Neural crest cell (in vitro differentiated cells): ENCODE data around the gene MEF2A. TPM values are rescaled to one million over a fixed set of nuclear protein-coding genes. Genes with fewer than 3 reads are reported as not detected.

Source experiments
- DNase-seq: peaks from one replicate; pipeline ENCODE4 v3.0.0; 2021; ENCODE audit warnings: low read depth, mixed read lengths, low spot score
- H3K27ac Mint-ChIP-seq: one replicate; pipeline ENCODE4 v1.8.0; 2021; ENCODE audit warnings: mild to moderate bottlenecking, mixed read lengths; ENCODE audit not compliant: unreplicated experiment
- H3K27me3 Mint-ChIP-seq: 2 replicates; pipeline ENCODE4 v1.8.0; 2021; ENCODE audit warnings: low read depth, mild to moderate bottlenecking, mixed read lengths
- H3K36me3 Mint-ChIP-seq: 2 replicates; pipeline ENCODE4 v1.8.0; 2021; ENCODE audit warnings: low read depth, mild to moderate bottlenecking, mixed read lengths
- H3K4me1 Mint-ChIP-seq: 2 replicates; pipeline ENCODE4 v1.8.0; 2021; ENCODE audit warnings: mixed read lengths
- H3K4me3 Mint-ChIP-seq: one replicate; pipeline ENCODE4 v1.8.0; 2021; ENCODE audit warnings: mild to moderate bottlenecking, mixed read lengths
- H3K9me3 Mint-ChIP-seq: 2 replicates; pipeline ENCODE4 v1.8.0; 2021; ENCODE audit warnings: mixed read lengths
- CTCF ChIP-seq: fragments of 200-600 bp; sonication (generic); conservative IDR thresholded peaks from 2 replicates; pipeline ENCODE4 v1.5.0; 2021; ENCODE audit warnings: antibody characterized with exemption, mild to moderate bottlenecking
- total RNA-seq: library from RNA; stranded (reverse); gene quantifications from 2 replicates; pipeline ENCODE4 v1.2.1, GENCODE V29; 2021

The MEF2A gene
- total RNA-seq, 1 donor from 2014 or later, result 21.5 TPM

- Mint-ChIP-seq H3K4me1 (peaks cover 21% of the 10 kb centered on the region), H3K27ac (no peak overlapping the region), H3K4me3 (no peak overlapping the region)
These were observed 66.7 kb downstream of the MEF2A start for GRCh38 chr15:99632521-99632920.

GRCh38 chr15:99633655-99634054 is 67.9 kb downstream of the MEF2A start:
- Mint-ChIP-seq H3K27ac (no peak overlapping the region), H3K27me3 (no peaks in the 10 kb centered on the region), H3K36me3 (peaks cover 46% of the 10 kb centered on the region), H3K4me1 (peaks cover 14% of the 10 kb centered on the region), H3K9me3 (peaks cover 17% of the 10 kb centered on the region), H3K4me3 (no peak overlapping the region)
- no peak for DNase-seq
- TF ChIP-seq CTCF, result no peak

More at GRCh38 chr15:99632521-99632920, 66.7 kb downstream of the MEF2A start:
- peaks cover 17% of the 10 kb centered on the region for H3K9me3 Mint-ChIP-seq
- H3K36me3 Mint-ChIP-seq, result peaks cover 49% of the 10 kb centered on the region
- no peak for TF ChIP-seq CTCF
- no peak for DNase-seq
- no peaks in the 10 kb centered on the region for H3K27me3 Mint-ChIP-seq

- no peak overlapping the region for H3K27ac Mint-ChIP-seq
- no peak for TF ChIP-seq CTCF
- DNase-seq, result no peak
- H3K4me1 Mint-ChIP-seq, result peaks cover 9% of the 10 kb centered on the region
- H3K4me3 Mint-ChIP-seq, result no peak overlapping the region
- H3K36me3 Mint-ChIP-seq, result peaks cover 42% of the 10 kb centered on the region
- H3K9me3 Mint-ChIP-seq, result peaks cover 17% of the 10 kb centered on the region
- no peaks in the 10 kb centered on the region for H3K27me3 Mint-ChIP-seq
These were observed 68.8 kb downstream of the MEF2A start for GRCh38 chr15:99634576-99634975.

- TF ChIP-seq CTCF, result no peak
- Mint-ChIP-seq H3K4me1 (peaks cover 5% of the 10 kb centered on the region), H3K36me3 (peaks cover 38% of the 10 kb centered on the region), H3K27me3 (no peaks in the 10 kb centered on the region), H3K9me3 (peaks cover 13% of the 10 kb centered on the region), H3K27ac (no peak overlapping the region), H3K4me3 (no peak overlapping the region)
- no peak for DNase-seq
These were observed 69.4 kb downstream of the MEF2A start for GRCh38 chr15:99635145-99635544.

GRCh38 chr15:99635794-99636193 is 70.0 kb downstream of the MEF2A start:
- no peak overlapping the region for H3K27ac Mint-ChIP-seq
- no peak overlapping the region for H3K4me3 Mint-ChIP-seq
- no peak for TF ChIP-seq CTCF
- peaks cover 4% of the 10 kb centered on the region for H3K4me1 Mint-ChIP-seq
- no peak for DNase-seq
- H3K27me3 Mint-ChIP-seq, result no peaks in the 10 kb centered on the region
- peaks cover 12% of the 10 kb centered on the region for H3K9me3 Mint-ChIP-seq
- peaks cover 35% of the 10 kb centered on the region for H3K36me3 Mint-ChIP-seq
